Measurements from ENCODE around the gene LAMB1. TPM values are rescaled to one million over a fixed set of nuclear protein-coding genes. Genes with fewer than 3 reads are reported as not detected.

LAMB1 gene
- total and polyA plus RNA-seq, 2 of the 13 experiments (the other 11 are each of a cell fraction or from before 2014, with no cell fraction given): 109 to 124 TPM

DNA sequence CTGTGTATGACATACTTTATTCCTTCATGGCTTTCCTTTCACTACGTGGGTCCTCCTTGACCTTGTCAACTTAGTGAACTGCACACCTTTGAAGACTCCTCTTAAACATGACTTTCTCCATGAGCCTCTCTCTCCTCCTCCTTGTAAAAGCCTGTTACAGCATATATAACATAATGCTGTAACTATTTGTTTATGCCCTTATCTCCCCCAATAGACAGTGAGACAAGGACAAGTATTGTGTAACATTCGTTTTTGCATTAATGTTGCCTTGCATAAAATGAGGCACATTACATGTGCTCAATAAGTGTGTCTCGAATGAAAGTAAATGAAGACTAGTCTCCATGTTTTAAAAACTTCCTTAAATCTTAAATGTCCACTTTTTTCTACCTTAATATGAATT is 4.3 kb upstream of the LAMB1 start:
- H3K4me2 ChIP-seq (ENCODE audit: low read depth, low read length): no peak overlapping the region
- no peak overlapping the region for H3K27ac ChIP-seq (ENCODE audit: extremely low read length, insufficient read depth, low read length)
- no peak for FAIRE-seq

More for the DNA sequence above, 4.3 kb upstream of the LAMB1 start:
- TF ChIP-seq NAIF1 (CRISPR knock-in tag; IDR thresholded peaks at IDR 0.05; ENCODE audit: borderline replicate concordance) (no peak), KDM5A (IDR thresholded peaks at IDR 0.05; ENCODE audit: borderline replicate concordance, low read length) (no peak), CEBPB (IDR thresholded peaks at IDR 0.05; ENCODE audit: borderline replicate concordance, low read depth, low read length) (peak; percentile 89), POLR2AphosphoS5 (IDR thresholded peaks at IDR 0.05; ENCODE audit: low read depth, low read length) (no peak), HMGA1 (CRISPR knock-in tag; conservative IDR thresholded peaks at IDR 0.05) (no peak), FOXA1 (IDR thresholded peaks at IDR 0.05) (no peak), FOXA1 (CRISPR knock-in tag; IDR thresholded peaks at IDR 0.05) (0 out of 2 replicates have a peak, but pooled peaks have one; percentile 23), GATAD2A (CRISPR knock-in tag; IDR thresholded peaks at IDR 0.05) (peak; percentile 50; the same call in 1 of the 2 replicates), SUZ12 (IDR thresholded peaks at IDR 0.05; ENCODE audit: low read depth, low read length) (no peak), FOXP1 (IDR thresholded peaks at IDR 0.05) (no peak), FOXP1 (CRISPR knock-in tag; IDR thresholded peaks at IDR 0.05) (peak; percentile 47; the same call in 1 of the 2 replicates), ZNF317 (CRISPR knock-in tag; IDR thresholded peaks at IDR 0.05) (no peak), CEBPG (CRISPR knock-in tag; IDR thresholded peaks at IDR 0.05) (peak; percentile 81), ZNF432 (CRISPR knock-in tag; IDR thresholded peaks at IDR 0.05; ENCODE audit: borderline replicate concordance) (no peak), BCL6 (CRISPR knock-in tag; IDR thresholded peaks at IDR 0.05) (0 out of 2 replicates have a peak, but pooled peaks have one; percentile 21), SOX13 (IDR thresholded peaks at IDR 0.05) (no peak), SOX13 (CRISPR knock-in tag; conservative IDR thresholded peaks at IDR 0.05 in 1 of 2, IDR thresholded peaks at IDR 0.05 in 1 of 2) (peak in 1 of 2 experiments; percentile 59; a peak in 1 of 4 replicates), NR3C1 (CRISPR knock-in tag; IDR thresholded peaks at IDR 0.05) (no peak), SOX6 (IDR thresholded peaks at IDR 0.05) (no peak), SOX6 (CRISPR knock-in tag; IDR thresholded peaks at IDR 0.05) (peak; percentile 20; the same call in 1 of the 2 replicates), HNRNPLL (IDR thresholded peaks at IDR 0.05; ENCODE audit: low read depth, low read length, poor library complexity, severe bottlenecking) (no peak)
- TF ChIP-seq, protein P1, sequence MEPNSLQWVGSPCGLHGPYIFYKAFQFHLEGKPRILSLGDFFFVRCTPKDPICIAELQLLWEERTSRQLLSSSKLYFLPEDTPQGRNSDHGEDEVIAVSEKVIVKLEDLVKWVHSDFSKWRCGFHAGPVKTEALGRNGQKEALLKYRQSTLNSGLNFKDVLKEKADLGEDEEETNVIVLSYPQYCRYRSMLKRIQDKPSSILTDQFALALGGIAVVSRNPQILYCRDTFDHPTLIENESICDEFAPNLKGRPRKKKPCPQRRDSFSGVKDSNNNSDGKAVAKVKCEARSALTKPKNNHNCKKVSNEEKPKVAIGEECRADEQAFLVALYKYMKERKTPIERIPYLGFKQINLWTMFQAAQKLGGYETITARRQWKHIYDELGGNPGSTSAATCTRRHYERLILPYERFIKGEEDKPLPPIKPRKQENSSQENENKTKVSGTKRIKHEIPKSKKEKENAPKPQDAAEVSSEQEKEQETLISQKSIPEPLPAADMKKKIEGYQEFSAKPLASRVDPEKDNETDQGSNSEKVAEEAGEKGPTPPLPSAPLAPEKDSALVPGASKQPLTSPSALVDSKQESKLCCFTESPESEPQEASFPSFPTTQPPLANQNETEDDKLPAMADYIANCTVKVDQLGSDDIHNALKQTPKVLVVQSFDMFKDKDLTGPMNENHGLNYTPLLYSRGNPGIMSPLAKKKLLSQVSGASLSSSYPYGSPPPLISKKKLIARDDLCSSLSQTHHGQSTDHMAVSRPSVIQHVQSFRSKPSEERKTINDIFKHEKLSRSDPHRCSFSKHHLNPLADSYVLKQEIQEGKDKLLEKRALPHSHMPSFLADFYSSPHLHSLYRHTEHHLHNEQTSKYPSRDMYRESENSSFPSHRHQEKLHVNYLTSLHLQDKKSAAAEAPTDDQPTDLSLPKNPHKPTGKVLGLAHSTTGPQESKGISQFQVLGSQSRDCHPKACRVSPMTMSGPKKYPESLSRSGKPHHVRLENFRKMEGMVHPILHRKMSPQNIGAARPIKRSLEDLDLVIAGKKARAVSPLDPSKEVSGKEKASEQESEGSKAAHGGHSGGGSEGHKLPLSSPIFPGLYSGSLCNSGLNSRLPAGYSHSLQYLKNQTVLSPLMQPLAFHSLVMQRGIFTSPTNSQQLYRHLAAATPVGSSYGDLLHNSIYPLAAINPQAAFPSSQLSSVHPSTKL (CRISPR knock-in tag; IDR thresholded peaks at IDR 0.05): peak; percentile 30; the same call in 1 of the 2 replicates
- H3K79me2 ChIP-seq (ENCODE audit: insufficient read depth, low read length): peaks cover 6% of the 10 kb centered on the region
- ChIA-PET POLR2A (no interaction called here), CTCF (ENCODE audit: low intra/inter-chr PET ratio, low total read pairs) (no interaction called here)
- H3K27me3 ChIP-seq (ENCODE audit: control insufficient read depth in 1 of 2, insufficient read depth in 2 of 2, low read length in 2 of 2): no peaks in the 10 kb centered on the region
- peaks cover 84% of the 10 kb centered on the region for H3K4me1 ChIP-seq (ENCODE audit: insufficient read depth, low read length)
- H3K36me3 ChIP-seq (replicated peaks in 1 of 2; ENCODE audit: control insufficient read depth in 1 of 2, insufficient read depth in 2 of 2, low read length in 2 of 2): no peaks in the 10 kb centered on the region
- BruUV-seq (replicated peaks): no TSS peak
- intact Hi-C loops (cut with micrococcal nuclease; ENCODE audit: unreplicated experiment): no loop called here
- no peaks in the 10 kb centered on the region for H4K20me1 ChIP-seq (ENCODE audit: insufficient read depth, low read length)
- no peak for ATAC-seq
- H2AFZ ChIP-seq (ENCODE audit: low read length): no peak overlapping the region
- 45% methylated on average over 3 of the region's 3 CpGs for WGBS (ENCODE audit: low lambda C conversion rate)
- DNase-seq (ENCODE audit: low spot score): no peak
- H3K9me3 ChIP-seq (ENCODE audit: low read length): no peaks in the 10 kb centered on the region
- no peak overlapping the region for H3K4me3 ChIP-seq (replicated peaks in 1 of 3; ENCODE audit: insufficient read depth in 1 of 3, low read depth in 2 of 3, low read length in 3 of 3)
- in situ Hi-C loops (cut with HindIII; ENCODE audit: extremely low pct_ligation_motif_present, low pct_unique_long_range_greater_than_20kb): no loop called here
- H3K9ac ChIP-seq (ENCODE audit: insufficient read depth, low read depth, low read length): no peak overlapping the region

All from HepG2 (cell line).